Panc1 (cell line): ENCODE results near the gene DAPK2. TPM values are rescaled to one million over a fixed set of nuclear protein-coding genes. Genes with fewer than 3 reads are reported as not detected.

Experiments used
- ATAC-seq: fragments of 200-7000 bp; cut with Tn5 transposase; 2 replicates; pipeline ENCODE4 v1.9.1; 2020; ENCODE audit warnings: mild to moderate bottlenecking, moderate library complexity
- BruUV-seq: library from RNA; stranded (reverse); fragments of 400-500 nt; replicated peaks from 2 replicates; lab custom pipeline; 2021; lab: Mats Ljungman, UMichigan
- CTCF ChIA-PET: fragments of 300-600 bp; sonication (Branson Sonifier 250); formaldehyde crosslinking; loops from one replicate; lab custom pipeline; 2022; ENCODE audit warnings: antibody characterized with exemption; lab: Charles Lee
- POLR2A ChIA-PET: fragments of 300-600 bp; sonication (Branson Sonifier 250); formaldehyde crosslinking; loops from one replicate; lab custom pipeline; 2022; ENCODE audit warnings: antibody characterized with exemption; lab: Charles Lee
- DNase-seq: peaks from one replicate; pipeline ENCODE4 v3.0.0-alpha.2; 2010; ENCODE audit warnings: low read depth, low spot score
- H3K27ac ChIP-seq: 2 replicates; pipeline ENCODE4 v1.5.1; 2011; ENCODE audit warnings: mild to moderate bottlenecking, low read length, inconsistent platforms
- H3K27me3 ChIP-seq: fragments of 200-500 bp; sonication (Bioruptor generic); 2 replicates; pipeline ENCODE4 v1.6.0; 2014; ENCODE audit warnings: low read length, inconsistent platforms; ENCODE audit not compliant: control insufficient read depth, insufficient read depth
- H3K36me3 ChIP-seq: fragments of 200-500 bp; sonication (Bioruptor generic); 2 replicates; pipeline ENCODE4 v1.5.1; 2014; ENCODE audit warnings: inconsistent platforms, mild to moderate bottlenecking, low read length, moderate library complexity; ENCODE audit not compliant: control insufficient read depth, insufficient read depth
- H3K4me1 ChIP-seq: 2 replicates; pipeline ENCODE4 v1.5.1; 2011; ENCODE audit warnings: inconsistent platforms, mild to moderate bottlenecking, low read length, moderate library complexity; ENCODE audit not compliant: control insufficient read depth, insufficient read depth
- H3K4me3 ChIP-seq, 2 experiments: 2 replicates each; pipeline ENCODE4 v1.5.1; 2011 to 2012; ENCODE audit warnings: low read depth in 2 of 2, low read length in 2 of 2, mild to moderate bottlenecking in 2 of 2, inconsistent platforms in 1 of 2, moderate library complexity in 1 of 2
- H3K9me3 ChIP-seq: fragments of 200-500 bp; sonication (Bioruptor generic); 2 replicates; pipeline ENCODE4 v1.5.1; 2014; ENCODE audit warnings: low read depth, mild to moderate bottlenecking, inconsistent platforms, low read length, moderate library complexity; ENCODE audit not compliant: control insufficient read depth, insufficient read depth
- POLR2AphosphoS5 ChIP-seq: IDR thresholded peaks from 2 replicates; pipeline ENCODE4 v1.6.1; 2012; ENCODE audit warnings: mild to moderate bottlenecking, low read depth, low read length, moderate library complexity
- SIN3A ChIP-seq: IDR thresholded peaks from 2 replicates; pipeline ENCODE4 v1.6.1; 2012; ENCODE audit warnings: low read depth, mild to moderate bottlenecking, low read length, moderate library complexity, borderline replicate concordance; ENCODE audit not compliant: insufficient read depth
- TCF7L2 ChIP-seq: IDR thresholded peaks from 2 replicates; pipeline ENCODE4 v1.6.1; 2011; ENCODE audit warnings: mild to moderate bottlenecking, low read depth, low read length, inconsistent platforms
- in situ Hi-C: cut with HindIII; loops from 2 replicates; pipeline ENCODE4 v1.10.0; 2016; ENCODE audit warnings: low sequenced_read_pairs, low pct_unique_long_range_greater_than_20kb
- intact Hi-C: fragments of 100-400 bp; cut with micrococcal nuclease; formaldehyde crosslinking; loops from one replicate; pipeline ENCODE4 v1.10.0; 2022; ENCODE audit not compliant: unreplicated experiment
- total RNA-seq: library from RNA; stranded (reverse); gene quantifications from one replicate; pipeline ENCODE4 v1.2.1, GENCODE V29; 2021; ENCODE audit not compliant: unreplicated experiment
- TF ChIP-seq, protein P1 (sequence below), 2 experiments: IDR thresholded peaks; 2 replicates each; pipeline ENCODE4 v1.6.1; 2011 to 2012; ENCODE audit warnings: low read depth in 2 of 2, control low read depth in 1 of 2, low read length in 1 of 2, mild to moderate bottlenecking in 1 of 2, moderate library complexity in 1 of 2; ENCODE audit not compliant: insufficient read depth in 1 of 2
- TF ChIP-seq, protein P2 (sequence below): fragments of 450-650 bp; IDR thresholded peaks from 2 replicates; pipeline ENCODE4 v1.5.1; 2017; ENCODE audit warnings: mild to moderate bottlenecking

DAPK2 gene
- total RNA-seq, 1 experiment from 2014 or later: 10.2 TPM

DNA sequence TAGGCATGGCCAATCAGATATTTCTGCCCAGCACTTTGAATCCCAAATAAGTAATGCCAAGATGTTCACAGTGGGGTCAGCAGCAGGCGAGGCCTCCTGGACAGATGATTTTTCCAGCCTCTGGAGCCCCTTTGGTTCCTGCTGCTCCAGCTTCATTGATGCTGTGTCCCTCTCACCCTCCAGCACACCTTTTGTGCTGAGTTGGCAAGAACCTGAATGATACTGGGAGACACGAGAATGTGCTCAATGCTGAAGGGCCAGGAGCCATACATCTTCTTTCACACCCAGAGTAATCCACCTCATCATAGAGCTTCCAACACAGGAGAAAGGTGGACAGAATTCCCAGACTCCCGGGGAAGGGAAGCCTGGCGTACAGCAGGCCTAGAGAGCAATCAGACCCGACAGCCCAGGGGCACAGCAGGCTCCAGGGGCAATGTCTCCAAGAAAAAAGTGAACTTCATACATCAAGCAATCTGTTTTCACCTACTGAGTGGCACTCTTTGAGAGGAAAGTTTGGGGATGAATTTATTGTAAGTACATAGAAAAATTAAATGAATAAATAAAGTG lies 6.7 kb upstream of the DAPK2 start:
- ChIA-PET CTCF (no interaction called here), POLR2A (no interaction called here)
- intact Hi-C loops: no loop called here
- Histone ChIP-seq H3K9me3 (no peaks in the 10 kb centered on the region), H3K4me3 (no peak overlapping the region), H3K36me3 (no peaks in the 10 kb centered on the region), H3K4me1 (peaks cover 10% of the 10 kb centered on the region), H3K27me3 (no peaks in the 10 kb centered on the region; the same call in 1 of the 2 replicates), H3K27ac (no peak overlapping the region)
- DNase-seq (no peak), ATAC-seq (no peak)
- TF ChIP-seq, protein P1, sequence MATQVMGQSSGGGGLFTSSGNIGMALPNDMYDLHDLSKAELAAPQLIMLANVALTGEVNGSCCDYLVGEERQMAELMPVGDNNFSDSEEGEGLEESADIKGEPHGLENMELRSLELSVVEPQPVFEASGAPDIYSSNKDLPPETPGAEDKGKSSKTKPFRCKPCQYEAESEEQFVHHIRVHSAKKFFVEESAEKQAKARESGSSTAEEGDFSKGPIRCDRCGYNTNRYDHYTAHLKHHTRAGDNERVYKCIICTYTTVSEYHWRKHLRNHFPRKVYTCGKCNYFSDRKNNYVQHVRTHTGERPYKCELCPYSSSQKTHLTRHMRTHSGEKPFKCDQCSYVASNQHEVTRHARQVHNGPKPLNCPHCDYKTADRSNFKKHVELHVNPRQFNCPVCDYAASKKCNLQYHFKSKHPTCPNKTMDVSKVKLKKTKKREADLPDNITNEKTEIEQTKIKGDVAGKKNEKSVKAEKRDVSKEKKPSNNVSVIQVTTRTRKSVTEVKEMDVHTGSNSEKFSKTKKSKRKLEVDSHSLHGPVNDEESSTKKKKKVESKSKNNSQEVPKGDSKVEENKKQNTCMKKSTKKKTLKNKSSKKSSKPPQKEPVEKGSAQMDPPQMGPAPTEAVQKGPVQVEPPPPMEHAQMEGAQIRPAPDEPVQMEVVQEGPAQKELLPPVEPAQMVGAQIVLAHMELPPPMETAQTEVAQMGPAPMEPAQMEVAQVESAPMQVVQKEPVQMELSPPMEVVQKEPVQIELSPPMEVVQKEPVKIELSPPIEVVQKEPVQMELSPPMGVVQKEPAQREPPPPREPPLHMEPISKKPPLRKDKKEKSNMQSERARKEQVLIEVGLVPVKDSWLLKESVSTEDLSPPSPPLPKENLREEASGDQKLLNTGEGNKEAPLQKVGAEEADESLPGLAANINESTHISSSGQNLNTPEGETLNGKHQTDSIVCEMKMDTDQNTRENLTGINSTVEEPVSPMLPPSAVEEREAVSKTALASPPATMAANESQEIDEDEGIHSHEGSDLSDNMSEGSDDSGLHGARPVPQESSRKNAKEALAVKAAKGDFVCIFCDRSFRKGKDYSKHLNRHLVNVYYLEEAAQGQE (IDR thresholded peaks at IDR 0.05; ENCODE audit: insufficient read depth in 1 of 2, low read depth in 2 of 2, low read length in 1 of 2): no peak
- TF ChIP-seq POLR2AphosphoS5: no peak
- TF ChIP-seq TCF7L2: no peak
- TF ChIP-seq SIN3A: no peak
- TF ChIP-seq, protein P2, sequence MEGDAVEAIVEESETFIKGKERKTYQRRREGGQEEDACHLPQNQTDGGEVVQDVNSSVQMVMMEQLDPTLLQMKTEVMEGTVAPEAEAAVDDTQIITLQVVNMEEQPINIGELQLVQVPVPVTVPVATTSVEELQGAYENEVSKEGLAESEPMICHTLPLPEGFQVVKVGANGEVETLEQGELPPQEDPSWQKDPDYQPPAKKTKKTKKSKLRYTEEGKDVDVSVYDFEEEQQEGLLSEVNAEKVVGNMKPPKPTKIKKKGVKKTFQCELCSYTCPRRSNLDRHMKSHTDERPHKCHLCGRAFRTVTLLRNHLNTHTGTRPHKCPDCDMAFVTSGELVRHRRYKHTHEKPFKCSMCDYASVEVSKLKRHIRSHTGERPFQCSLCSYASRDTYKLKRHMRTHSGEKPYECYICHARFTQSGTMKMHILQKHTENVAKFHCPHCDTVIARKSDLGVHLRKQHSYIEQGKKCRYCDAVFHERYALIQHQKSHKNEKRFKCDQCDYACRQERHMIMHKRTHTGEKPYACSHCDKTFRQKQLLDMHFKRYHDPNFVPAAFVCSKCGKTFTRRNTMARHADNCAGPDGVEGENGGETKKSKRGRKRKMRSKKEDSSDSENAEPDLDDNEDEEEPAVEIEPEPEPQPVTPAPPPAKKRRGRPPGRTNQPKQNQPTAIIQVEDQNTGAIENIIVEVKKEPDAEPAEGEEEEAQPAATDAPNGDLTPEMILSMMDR: no peak
- no TSS peak for BruUV-seq
- in situ Hi-C loops: no loop called here

DNA sequence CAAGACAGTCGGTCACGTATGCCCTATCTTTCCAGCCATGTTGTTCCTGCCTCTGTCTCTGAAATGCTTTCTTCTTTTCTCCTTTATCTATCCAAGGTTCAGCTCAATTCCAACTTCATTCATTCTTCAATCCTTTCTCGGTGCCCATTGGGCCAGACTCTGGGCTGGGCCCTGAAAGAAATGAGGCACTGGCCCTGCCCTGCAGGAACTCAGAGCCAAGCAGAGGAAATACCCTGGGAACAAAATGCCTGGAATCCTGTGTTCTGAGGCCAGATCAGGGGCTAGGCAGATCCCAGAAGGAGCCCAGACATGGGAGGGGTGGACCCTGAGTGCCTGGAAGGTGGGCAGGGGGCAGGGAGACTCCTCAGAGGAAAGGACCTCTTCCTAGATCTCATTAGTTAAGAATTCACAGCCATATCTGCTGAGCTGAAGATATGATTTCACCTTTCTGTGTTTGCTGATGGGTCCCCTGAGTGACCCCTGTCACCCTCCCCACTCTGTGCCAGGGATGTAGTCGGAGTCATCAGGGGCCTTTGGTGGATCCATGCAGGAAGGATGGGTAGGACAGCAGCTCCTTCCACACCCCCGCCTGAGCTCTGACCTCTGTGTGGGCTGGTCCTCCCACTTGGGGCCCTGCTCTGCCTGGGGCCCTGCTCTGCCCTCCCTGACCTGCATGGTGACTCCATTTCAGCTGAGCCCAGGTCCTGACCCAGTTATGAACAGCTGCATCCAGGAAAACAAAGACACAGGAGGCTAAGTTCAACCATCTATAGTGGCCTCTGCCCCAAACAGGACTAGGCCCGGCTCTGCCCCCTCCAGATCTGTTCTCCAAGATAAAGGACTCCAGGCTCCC lies 5.3 kb upstream of the DAPK2 start:
- Histone ChIP-seq H3K27ac (no peak overlapping the region), H3K36me3 (no peaks in the 10 kb centered on the region), H3K9me3 (no peaks in the 10 kb centered on the region), H3K4me1 (peaks cover 13% of the 10 kb centered on the region), H3K4me3 (no peak overlapping the region), H3K27me3 (no peaks in the 10 kb centered on the region; the same call in 1 of the 2 replicates)
- no peak for DNase-seq
- intact Hi-C loops: no loop called here
- ATAC-seq: no peak
- BruUV-seq: no TSS peak
- no peak for TF ChIP-seq POLR2AphosphoS5
- TF ChIP-seq, protein P2: no peak
- no peak for TF ChIP-seq TCF7L2
- TF ChIP-seq, protein P1 (IDR thresholded peaks at IDR 0.05; ENCODE audit: insufficient read depth in 1 of 2, low read depth in 2 of 2, low read length in 1 of 2): no peak
- no peak for TF ChIP-seq SIN3A
- POLR2A ChIA-PET: no interaction called here
- in situ Hi-C loops: no loop called here
- CTCF ChIA-PET: no interaction called here
